Measurements from ENCODE around the gene CNPY4. TPM values are rescaled to one million over a fixed set of nuclear protein-coding genes. Genes with fewer than 3 reads are reported as not detected.

Gene CNPY4
- 19.2 TPM for total RNA-seq

DNA sequence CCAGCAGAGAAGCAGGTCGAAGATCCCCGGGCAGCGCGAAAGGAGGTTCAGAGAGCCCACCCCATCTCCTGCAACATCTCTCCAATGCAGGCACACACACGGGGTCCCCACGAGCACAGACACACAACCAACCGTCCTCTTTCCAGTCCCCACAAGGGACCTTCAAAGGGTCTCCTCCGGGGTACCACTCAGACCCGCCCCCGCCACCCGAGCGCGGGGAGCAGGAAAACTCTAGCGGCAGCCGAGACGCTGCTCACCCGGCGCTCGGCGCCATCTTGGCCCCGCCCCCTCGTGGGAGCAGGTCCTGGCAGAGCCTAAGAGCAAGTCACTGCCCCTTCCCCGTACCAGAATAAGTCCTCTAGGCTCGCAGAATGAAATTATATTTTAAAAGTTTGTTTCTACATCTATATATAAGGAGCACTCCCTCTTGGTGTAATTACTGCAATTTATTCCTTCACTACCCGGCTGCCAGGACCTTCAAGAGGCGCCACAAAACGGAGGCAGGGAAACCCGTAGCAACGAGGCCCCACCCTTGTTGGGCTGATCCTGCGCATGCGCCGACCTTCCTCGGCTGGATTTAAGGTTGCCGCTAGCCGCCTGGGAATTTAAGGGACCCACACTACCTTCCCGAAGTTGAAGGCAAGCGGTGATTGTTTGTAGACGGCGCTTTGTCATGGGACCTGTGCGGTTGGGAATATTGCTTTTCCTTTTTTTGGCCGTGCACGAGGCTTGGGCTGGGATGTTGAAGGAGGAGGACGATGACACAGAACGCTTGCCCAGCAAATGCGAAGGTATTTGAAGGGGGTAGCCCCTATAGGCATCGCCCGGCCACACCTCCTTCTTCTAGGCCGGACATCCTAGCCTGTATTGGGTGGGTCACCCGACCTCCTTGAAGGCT, at the start of gene CNPY4, which contains the start of gene TAF6:
CNPY4 (plus strand) TSS at position 563 of the 898 bp plus-strand sequence; CDS start at position 674, 111 bp downstream.
TAF6 (minus strand) TSS at position 287 of the 898 bp plus-strand sequence. CDS start 5,149 bp downstream, outside the sequence.
- peak; percentile 94 for DNase-seq

- DNase-seq: no peak
These were observed 49.4 kb upstream of the CNPY4 start for GRCh38 chr7:100069991-100070390.

- DNase-seq: no peak
These were observed 48.3 kb upstream of the CNPY4 start for GRCh38 chr7:100071018-100071723.

- DNase-seq: no peak
These were observed 47.0 kb upstream of the CNPY4 start for GRCh38 chr7:100072462-100072861.

DNA sequence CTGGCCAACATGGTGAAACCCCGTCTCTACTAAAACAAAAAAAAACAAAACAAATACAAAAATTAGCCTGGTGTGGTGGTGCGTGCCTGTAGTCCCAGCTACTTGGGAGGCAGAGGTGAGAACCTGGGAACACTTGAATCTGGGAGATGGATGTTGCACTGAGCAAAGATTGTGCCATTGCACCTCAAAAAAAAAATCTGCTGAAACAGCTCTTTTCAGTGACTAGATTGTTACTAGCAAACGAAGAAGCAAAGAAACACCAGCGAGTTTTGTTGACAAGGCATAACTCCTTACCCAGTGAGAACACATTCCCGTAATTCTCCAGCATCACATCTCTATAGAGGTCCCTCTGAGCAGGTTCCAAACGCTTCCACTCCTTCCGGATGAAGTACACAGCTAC, 44.6 kb upstream of the CNPY4 start:
- no peak for DNase-seq

DNA sequence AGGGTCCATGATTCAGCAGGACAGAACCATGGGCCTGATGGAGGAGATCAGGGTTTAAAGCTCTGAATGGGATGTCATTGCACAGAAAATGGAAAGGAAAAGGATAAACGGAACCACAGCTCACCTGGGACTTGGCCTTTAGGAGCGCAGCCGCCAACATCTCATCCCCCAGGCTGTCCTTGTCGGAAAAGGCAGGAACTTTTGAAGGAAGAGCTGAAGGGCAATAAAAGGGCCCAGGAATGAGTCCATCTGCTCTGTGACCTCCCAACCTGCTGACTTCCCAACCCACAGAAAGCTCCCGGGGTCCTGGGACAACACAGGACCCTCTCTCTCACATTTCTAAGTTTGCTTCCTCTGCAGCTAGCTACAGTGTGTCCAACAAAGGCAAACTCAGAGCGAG, 44.0 kb upstream of the CNPY4 start:
- no peak for DNase-seq

- DNase-seq: no peak
These were observed 42.2 kb upstream of the CNPY4 start for GRCh38 chr7:100077205-100077604.

DNA sequence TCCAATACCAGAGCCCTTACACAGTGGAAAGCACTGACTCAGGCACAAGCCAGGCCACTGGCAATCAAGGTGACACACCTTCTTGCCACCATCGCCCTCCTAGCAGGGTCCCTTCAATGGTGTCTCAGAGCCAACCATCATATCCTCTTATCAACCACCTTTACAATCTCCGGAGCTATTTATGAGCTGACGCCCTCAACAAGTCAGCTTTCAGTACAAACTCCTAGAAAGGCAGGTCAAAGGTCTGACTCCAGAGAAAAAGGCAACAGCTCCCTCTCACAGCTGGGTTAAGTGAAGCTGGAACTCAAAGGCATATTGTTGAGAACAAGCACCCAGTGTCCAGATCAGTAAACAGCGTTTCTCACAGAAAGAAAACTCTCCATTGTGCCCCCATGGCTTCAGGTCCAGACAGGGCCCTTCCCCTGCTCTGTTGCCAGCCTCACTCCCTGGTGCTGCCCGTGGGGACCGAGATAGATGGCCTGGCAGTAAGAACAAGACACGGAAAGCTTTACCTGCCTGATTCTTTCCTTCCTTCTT, 40.3 kb upstream of the CNPY4 start:
- DNase-seq: peak; percentile 52

DNA sequence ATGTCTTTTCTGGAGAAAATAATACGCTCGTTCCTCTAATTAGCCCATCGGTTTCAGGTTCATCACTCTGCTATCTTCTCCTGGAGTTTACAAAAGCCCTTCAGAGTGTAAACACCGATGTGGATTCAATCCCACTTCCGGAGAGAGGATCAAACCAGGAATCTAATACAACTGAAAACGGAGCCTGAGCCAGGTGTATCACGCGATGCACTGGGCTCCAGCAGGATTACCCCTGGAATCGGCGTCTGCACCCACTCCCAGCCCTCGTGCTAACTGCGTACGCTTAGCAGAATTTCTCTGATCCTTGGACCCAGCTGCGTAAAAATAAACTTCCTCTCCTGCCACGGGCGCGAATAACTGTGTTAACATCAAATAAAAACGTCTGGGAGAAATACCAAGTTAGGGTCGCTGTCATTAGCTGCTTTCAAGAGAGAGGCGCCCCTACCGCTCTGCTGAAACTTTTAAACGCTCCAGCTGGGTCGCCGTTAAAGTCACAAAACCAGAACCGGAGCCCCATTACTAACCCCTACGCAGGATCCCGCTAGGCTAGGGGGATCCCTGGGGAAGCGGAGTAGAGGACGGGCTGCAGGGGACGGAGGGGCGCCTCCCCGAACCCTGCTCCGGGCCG, 38.4 kb upstream of the CNPY4 start:
- DNase-seq: no peak

- peak; percentile 98 for DNase-seq
These were observed 37.8 kb upstream of the CNPY4 start, which contains the start of gene ZNF3 for GRCh38 chr7:100081535-100082102. Gene ZNF3 (minus strand): TSS chr7:100081723. CDS start chr7:100077357, 4,366 bp downstream.

GRCh38 chr7:100082978-100083377, 36.5 kb upstream of the CNPY4 start:
- no peak for DNase-seq

- DNase-seq: no peak
These were observed 33.9 kb upstream of the CNPY4 start for GRCh38 chr7:100085515-100085914.

DNA sequence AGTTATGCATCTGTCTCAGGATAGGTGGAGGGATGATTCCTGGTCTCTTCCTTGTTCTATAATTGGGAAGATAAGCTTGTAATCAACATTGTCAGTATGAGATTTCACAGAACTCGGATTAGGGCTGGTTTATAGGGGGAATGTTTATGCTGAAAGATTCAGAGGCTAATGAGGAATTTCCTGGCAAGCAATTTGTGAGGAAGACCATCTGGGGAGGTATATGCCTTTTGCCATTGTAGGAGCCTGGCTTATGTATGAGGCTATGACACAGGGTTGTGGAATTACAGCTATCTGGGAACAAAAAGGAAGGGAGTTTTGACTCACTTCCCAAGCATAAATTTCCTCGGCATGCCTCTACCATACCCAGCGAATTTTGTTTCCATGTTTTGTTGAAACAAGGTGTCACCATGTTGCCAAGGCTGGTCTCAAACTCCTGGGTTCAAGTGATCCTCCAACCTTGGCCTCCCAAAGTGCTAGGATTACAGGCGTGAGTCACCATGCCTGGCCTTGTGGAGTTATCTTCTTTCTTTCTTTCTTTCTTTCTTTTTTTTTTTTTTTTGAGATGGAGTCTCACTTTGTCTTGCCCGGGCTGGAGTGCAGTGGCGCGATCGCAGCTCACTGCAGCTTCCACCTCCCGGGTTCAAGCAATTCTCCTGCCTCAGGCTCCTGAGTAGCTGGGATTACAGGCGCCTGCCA, 32.2 kb upstream of the CNPY4 start:
- no peak for DNase-seq

DNA sequence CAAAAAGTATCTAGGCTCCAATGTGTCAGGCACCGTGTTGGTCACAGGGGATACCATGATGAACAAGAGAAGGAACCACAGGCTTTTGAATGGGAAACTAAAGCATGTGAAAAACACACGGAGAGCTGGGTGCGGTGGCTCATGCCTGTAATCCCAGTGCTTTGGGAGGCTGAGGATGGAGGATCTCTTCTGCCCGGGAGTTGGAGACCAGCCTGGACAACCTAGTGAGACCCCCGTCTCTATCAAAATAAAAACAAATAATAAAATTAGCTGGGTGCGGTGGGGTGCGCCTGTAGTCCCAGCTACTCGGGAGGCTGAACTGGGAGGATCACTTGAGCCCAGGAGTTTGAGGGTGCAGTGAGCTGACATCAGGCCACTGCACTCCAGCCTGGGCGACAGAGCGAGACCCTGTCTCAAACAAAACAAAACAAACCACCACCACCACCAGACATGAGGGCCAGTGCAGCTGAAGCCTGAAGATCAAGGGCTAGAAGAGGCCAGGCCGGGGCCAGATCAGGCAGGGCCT, 31.3 kb upstream of the CNPY4 start:
- DNase-seq: no peak

DNA sequence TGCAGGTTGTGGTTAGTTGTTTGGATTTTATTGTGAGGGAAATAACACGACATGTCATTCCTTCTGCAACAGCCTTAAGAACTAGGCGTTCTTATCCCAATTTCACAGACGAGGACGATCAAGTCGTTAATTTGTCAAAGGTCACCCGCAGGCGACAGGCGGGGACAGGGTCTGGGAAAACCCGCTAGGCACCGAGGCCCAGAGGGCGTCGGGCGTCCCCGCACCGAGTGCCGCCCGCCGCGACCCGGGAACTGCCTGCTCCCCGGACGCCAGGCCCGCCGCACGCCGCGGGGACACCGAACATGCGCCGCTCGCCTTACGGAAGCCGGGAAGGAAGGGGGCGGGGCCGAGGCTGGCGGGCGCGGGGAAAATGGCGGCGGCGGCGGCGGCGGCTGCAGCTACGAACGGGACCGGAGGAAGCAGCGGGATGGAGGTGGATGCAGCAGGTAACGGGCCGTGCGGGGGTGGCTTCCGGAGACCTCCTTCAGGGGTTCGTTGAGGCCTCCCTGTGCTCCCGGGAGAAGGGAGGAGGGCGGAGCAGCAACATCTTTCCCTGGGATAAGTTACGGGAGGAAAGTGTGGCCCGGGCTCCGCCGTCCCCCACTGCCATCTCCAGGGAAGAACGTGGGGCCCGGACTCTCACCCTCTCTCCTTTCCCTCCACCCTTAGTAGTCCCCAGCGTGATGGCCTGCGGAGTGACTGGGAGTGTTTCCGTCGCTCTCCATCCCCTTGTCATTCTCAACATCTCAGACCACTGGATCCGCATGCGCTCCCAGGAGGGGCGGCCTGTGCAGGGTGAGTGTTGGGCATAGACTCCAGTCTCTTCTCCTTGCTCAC, 30.6 kb upstream of the CNPY4 start, which contains the start of gene COPS6:
COPS6 (plus strand) TSS at position 349 of the 837 bp plus-strand sequence; CDS start at position 371, 22 bp downstream.
- peak; percentile 77 for DNase-seq

- no peak for DNase-seq
These were observed 29.8 kb upstream of the CNPY4 start for GRCh38 chr7:100089458-100090196.

- no peak for DNase-seq
These were observed 28.7 kb upstream of the CNPY4 start for GRCh38 chr7:100090527-100091410.
